ENCODE measurements around the gene SLC2A9. TPM values are rescaled to one million over a fixed set of nuclear protein-coding genes. Genes with fewer than 3 reads are reported as not detected.
"Not testable (repeated sequence)": the region's sequence is repeated elsewhere in the genome, so short reads cannot be mapped to it uniquely, and the experiment has no call there.

Gene SLC2A9
- total RNA-seq, 1 donor from 2014 or later, result 0.54 TPM

DNA sequence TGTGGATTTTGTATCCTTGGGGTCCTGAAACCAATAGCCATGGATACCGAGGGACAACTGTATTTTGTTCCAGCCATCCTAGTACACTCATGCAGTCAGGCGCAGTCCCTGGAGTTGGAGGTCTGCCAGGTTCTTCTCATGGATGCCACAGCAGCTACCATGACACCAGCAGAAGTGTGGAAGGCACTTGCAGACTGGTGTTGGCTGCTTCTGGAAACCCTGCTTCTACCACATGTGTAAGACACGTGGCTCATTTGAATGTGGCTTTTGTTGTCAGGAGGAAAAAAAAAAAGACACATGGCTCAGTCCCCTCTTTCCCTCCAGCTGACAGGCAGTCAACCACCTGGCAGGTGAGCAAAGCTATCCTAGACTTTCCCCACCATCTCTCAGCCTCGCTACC lies 220.4 kb downstream of the SLC2A9 start:
- no peaks in the 10 kb centered on the region for H3K9me3 Mint-ChIP-seq (ENCODE audit: unreplicated experiment)
- peaks cover 20% of the 10 kb centered on the region for H3K27me3 Mint-ChIP-seq (ENCODE audit: low read depth, unreplicated experiment)
- H3K4me3 Mint-ChIP-seq (ENCODE audit: unreplicated experiment), result no peak overlapping the region
- TF ChIP-seq CTCF (IDR thresholded peaks at IDR 0.05; ENCODE audit: insufficient read depth, low read depth, low read length), result no peak
- TF ChIP-seq EZH2 (IDR thresholded peaks at IDR 0.05; ENCODE audit: insufficient read depth, low read length), result no peak
- Histone ChIP-seq H4K20me1 (ENCODE audit: insufficient read depth, low read length) (no peaks in the 10 kb centered on the region), H3K9me3 (ENCODE audit: insufficient read depth, low read depth, low read length) (no peaks in the 10 kb centered on the region), H3K27ac (ENCODE audit: low read depth, low read length) (no peak overlapping the region), H3K36me3 (ENCODE audit: insufficient read depth, low read length) (no peaks in the 10 kb centered on the region), H3K9ac (ENCODE audit: low read length) (no peak overlapping the region), H3K4me1 (ENCODE audit: insufficient read depth, low read length) (no peaks in the 10 kb centered on the region), H2AFZ (ENCODE audit: low read depth, low read length) (no peak overlapping the region), H3K79me2 (ENCODE audit: insufficient read depth, low read length) (no peaks in the 10 kb centered on the region), H3K4me3 (ENCODE audit: insufficient read depth, low read depth, low read length) (no peak overlapping the region), H3K27me3 (ENCODE audit: insufficient read depth, low read length) (no peaks in the 10 kb centered on the region), H3K4me2 (ENCODE audit: low read length) (no peak overlapping the region)
- peaks cover 9% of the 10 kb centered on the region for H3K4me1 Mint-ChIP-seq (ENCODE audit: low read depth, unreplicated experiment)
- H3K27ac Mint-ChIP-seq (ENCODE audit: unreplicated experiment), result no peak overlapping the region
- FAIRE-seq, result no peak
- H3K36me3 Mint-ChIP-seq (ENCODE audit: low read depth, unreplicated experiment), result no peaks in the 10 kb centered on the region
- no peak for DNase-seq (ENCODE audit: low read depth)

DNA sequence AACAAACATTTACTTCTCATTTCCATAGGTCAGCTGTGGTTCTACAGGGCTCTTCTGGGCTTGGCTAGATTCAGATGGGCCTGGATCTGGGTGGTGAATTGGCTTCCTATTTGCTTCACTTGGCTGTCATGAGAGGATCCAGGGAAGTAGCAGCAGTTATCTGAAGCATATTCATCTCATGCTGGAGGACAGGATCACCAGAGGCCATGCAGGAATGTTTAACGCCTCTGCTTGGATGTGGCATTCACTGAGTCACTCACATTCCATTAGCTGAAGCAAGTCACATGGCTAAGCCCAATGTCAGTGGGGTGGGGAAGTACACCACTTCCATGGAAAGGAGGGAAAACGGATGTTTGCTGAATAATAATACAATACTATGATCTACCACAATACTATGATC lies 224.7 kb downstream of the SLC2A9 start:
- not testable (repeated sequence) for H4K20me1 ChIP-seq (ENCODE audit: insufficient read depth, low read length); FAIRE-seq; H3K9ac ChIP-seq (ENCODE audit: low read length); H2AFZ ChIP-seq (ENCODE audit: low read depth, low read length); H3K36me3 ChIP-seq (ENCODE audit: insufficient read depth, low read length); H3K9me3 Mint-ChIP-seq (ENCODE audit: unreplicated experiment); H3K4me1 ChIP-seq (ENCODE audit: insufficient read depth, low read length); H3K4me3 ChIP-seq (ENCODE audit: insufficient read depth, low read depth, low read length); H3K4me2 ChIP-seq (ENCODE audit: low read length); H3K36me3 Mint-ChIP-seq (ENCODE audit: low read depth, unreplicated experiment); H3K27me3 ChIP-seq (ENCODE audit: insufficient read depth, low read length); H3K9me3 ChIP-seq (ENCODE audit: insufficient read depth, low read depth, low read length); H3K4me1 Mint-ChIP-seq (ENCODE audit: low read depth, unreplicated experiment); H3K4me3 Mint-ChIP-seq (ENCODE audit: unreplicated experiment); H3K27ac ChIP-seq (ENCODE audit: low read depth, low read length); DNase-seq (ENCODE audit: low read depth); H3K79me2 ChIP-seq (ENCODE audit: insufficient read depth, low read length)
- Mint-ChIP-seq H3K27me3 (ENCODE audit: low read depth, unreplicated experiment) (peaks cover 11% of the 10 kb centered on the region), H3K27ac (ENCODE audit: unreplicated experiment) (peak overlapping the region; percentile 49)

DNA sequence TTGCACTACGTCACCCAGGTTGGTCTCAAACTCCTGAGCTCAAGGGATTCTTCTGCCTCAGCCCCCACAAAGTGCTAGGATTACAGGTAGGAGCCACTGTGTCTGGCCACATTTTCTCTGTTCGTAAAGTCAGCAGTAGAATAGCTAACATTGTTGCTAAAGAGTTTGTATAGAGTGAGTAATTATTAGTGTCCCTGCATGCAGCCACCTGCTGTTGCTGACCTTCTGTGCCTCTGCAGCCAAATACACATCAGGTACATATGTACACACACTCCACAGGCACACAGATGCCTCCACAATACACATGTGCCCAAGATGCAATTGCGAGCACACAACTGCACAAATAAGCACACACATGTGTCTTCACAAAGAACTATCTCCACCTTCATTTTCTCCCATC lies 228.9 kb downstream of the SLC2A9 start:
- Histone ChIP-seq H3K27me3 (ENCODE audit: insufficient read depth, low read length) (no peaks in the 10 kb centered on the region), H3K4me2 (ENCODE audit: low read length) (no peak overlapping the region), H3K9ac (ENCODE audit: low read length) (no peak overlapping the region), H3K27ac (ENCODE audit: low read depth, low read length) (no peak overlapping the region), H4K20me1 (ENCODE audit: insufficient read depth, low read length) (no peaks in the 10 kb centered on the region), H2AFZ (ENCODE audit: low read depth, low read length) (no peak overlapping the region), H3K9me3 (ENCODE audit: insufficient read depth, low read depth, low read length) (no peaks in the 10 kb centered on the region), H3K79me2 (ENCODE audit: insufficient read depth, low read length) (no peaks in the 10 kb centered on the region), H3K4me3 (ENCODE audit: insufficient read depth, low read depth, low read length) (no peak overlapping the region), H3K36me3 (ENCODE audit: insufficient read depth, low read length) (no peaks in the 10 kb centered on the region), H3K4me1 (ENCODE audit: insufficient read depth, low read length) (no peaks in the 10 kb centered on the region)
- FAIRE-seq (no peak), DNase-seq (ENCODE audit: low read depth) (no peak)
- Mint-ChIP-seq H3K27ac (ENCODE audit: unreplicated experiment) (no peak overlapping the region), H3K36me3 (ENCODE audit: low read depth, unreplicated experiment) (no peaks in the 10 kb centered on the region), H3K4me3 (ENCODE audit: unreplicated experiment) (no peak overlapping the region), H3K27me3 (ENCODE audit: low read depth, unreplicated experiment) (peaks cover 3% of the 10 kb centered on the region), H3K4me1 (ENCODE audit: low read depth, unreplicated experiment) (peaks cover 9% of the 10 kb centered on the region), H3K9me3 (ENCODE audit: unreplicated experiment) (peaks cover 2% of the 10 kb centered on the region)
- TF ChIP-seq EZH2 (IDR thresholded peaks at IDR 0.05; ENCODE audit: insufficient read depth, low read length), result no peak
- no peak for TF ChIP-seq CTCF (IDR thresholded peaks at IDR 0.05; ENCODE audit: insufficient read depth, low read depth, low read length)

GRCh38 chr4:9785891-9786290 lies 235.4 kb downstream of the SLC2A9 start:
- peaks cover 43% of the 10 kb centered on the region for H3K27me3 Mint-ChIP-seq (ENCODE audit: low read depth, unreplicated experiment)
- not testable (repeated sequence) for H3K36me3 Mint-ChIP-seq (ENCODE audit: low read depth, unreplicated experiment); H3K79me2 ChIP-seq (ENCODE audit: insufficient read depth, low read length); H3K27ac Mint-ChIP-seq (ENCODE audit: unreplicated experiment); H3K27me3 ChIP-seq (ENCODE audit: insufficient read depth, low read length); H3K4me2 ChIP-seq (ENCODE audit: low read length); H3K4me1 ChIP-seq (ENCODE audit: insufficient read depth, low read length); H3K27ac ChIP-seq (ENCODE audit: low read depth, low read length); FAIRE-seq; H3K4me1 Mint-ChIP-seq (ENCODE audit: low read depth, unreplicated experiment); H3K36me3 ChIP-seq (ENCODE audit: insufficient read depth, low read length); H3K4me3 ChIP-seq (ENCODE audit: insufficient read depth, low read depth, low read length); H3K4me3 Mint-ChIP-seq (ENCODE audit: unreplicated experiment); H3K9me3 Mint-ChIP-seq (ENCODE audit: unreplicated experiment); H4K20me1 ChIP-seq (ENCODE audit: insufficient read depth, low read length); DNase-seq (ENCODE audit: low read depth); H2AFZ ChIP-seq (ENCODE audit: low read depth, low read length); H3K9ac ChIP-seq (ENCODE audit: low read length); H3K9me3 ChIP-seq (ENCODE audit: insufficient read depth, low read depth, low read length)

All from astrocyte (in vitro differentiated cells and primary cell).